CD4-positive, alpha-beta T cell (primary cell): ENCODE data around the gene MCL1. TPM values are rescaled to one million over a fixed set of nuclear protein-coding genes. Genes with fewer than 3 reads are reported as not detected.
"Not testable (repeated sequence)": the region's sequence is repeated elsewhere in the genome, so short reads cannot be mapped to it uniquely, and the experiment has no call there.

Experiments
- ATAC-seq: fragments of 200-7000 bp; cut with Tn5 transposase; one replicate; pipeline ENCODE4 v1.10.0; 2022; ENCODE audit warnings: mild to moderate bottlenecking; ENCODE audit not compliant: poor library complexity
- CTCF ChIA-PET: fragments of 350-600 bp; sonication (Branson Sonifier 250); formaldehyde crosslinking; loops from one replicate; lab custom pipeline; 2021; ENCODE audit warnings: antibody characterized with exemption, inconsistent platforms; lab: Charles Lee
- POLR2A ChIA-PET: fragments of 350-600 bp; sonication (Branson Sonifier 250); formaldehyde crosslinking; loops from one replicate; lab custom pipeline; 2021; ENCODE audit warnings: antibody characterized with exemption, inconsistent platforms; lab: Charles Lee
- DNase-seq, 14 experiments: peaks; one replicate each; pipeline ENCODE4 v3.0.0-alpha.2; 2013 to 2020; ENCODE audit warnings: mixed read lengths in 2 of 14
- H3K27ac ChIP-seq, 2 donors: one replicate each; pipeline versions ENCODE4 v1.5.1 to v1.7.0; 2013; ENCODE audit warnings: low read length in 2 of 2, low read depth in 1 of 2, mild to moderate bottlenecking in 1 of 2
- H3K27me3 ChIP-seq, 2 experiments: 1 replicate in 1 of 2; 2 replicates in 1 of 2; pipeline versions ENCODE4 v1.6.1 to v1.7.0; 2013; ENCODE audit warnings: low read length in 2 of 2, control low read depth in 1 of 2, mild to moderate bottlenecking in 1 of 2, moderate library complexity in 1 of 2; ENCODE audit not compliant: insufficient read depth in 2 of 2, control insufficient read depth in 1 of 2
- H3K36me3 ChIP-seq: one replicate; pipeline ENCODE4 v1.6.1; 2013; ENCODE audit warnings: low read length, control low read depth; ENCODE audit not compliant: insufficient read depth
- H3K4me1 ChIP-seq: one replicate; pipeline ENCODE4 v1.6.1; 2013; ENCODE audit warnings: low read length, control low read depth; ENCODE audit not compliant: insufficient read depth
- H3K4me3 ChIP-seq: one replicate; pipeline ENCODE4 v1.5.1; 2013; ENCODE audit warnings: mild to moderate bottlenecking, low read length, moderate library complexity
- H3K9me3 ChIP-seq, 2 experiments: 1 replicate in 1 of 2; 2 replicates in 1 of 2; pipeline versions ENCODE4 v1.6.1 to v1.7.0; 2013; ENCODE audit warnings: low read length in 2 of 2, mild to moderate bottlenecking in 2 of 2, control low read depth in 1 of 2, moderate library complexity in 1 of 2; ENCODE audit not compliant: control insufficient read depth in 1 of 2, insufficient read depth in 1 of 2
- H3K27ac Mint-ChIP-seq: one replicate; pipeline ENCODE4 v1.8.0; 2020; ENCODE audit warnings: mixed read lengths
- H3K27me3 Mint-ChIP-seq: one replicate; pipeline ENCODE4 v1.8.0; 2021; ENCODE audit warnings: mixed read lengths
- H3K36me3 Mint-ChIP-seq: one replicate; pipeline ENCODE4 v1.8.0; 2021; ENCODE audit warnings: low read depth, mixed read lengths
- H3K4me1 Mint-ChIP-seq: one replicate; pipeline ENCODE4 v1.8.0; 2021; ENCODE audit warnings: low read depth, mixed read lengths
- H3K4me3 Mint-ChIP-seq: one replicate; pipeline ENCODE4 v1.8.0; 2020; ENCODE audit warnings: mild to moderate bottlenecking, mixed read lengths
- H3K9me3 Mint-ChIP-seq: one replicate; pipeline ENCODE4 v1.8.0; 2020; ENCODE audit warnings: mixed read lengths
- intact Hi-C, 2 experiments: fragments of 100-400 bp; cut with DNase I in 1 of 2; cut with micrococcal nuclease in 1 of 2; formaldehyde crosslinking; loops; one replicate each; pipeline versions ENCODE4 v1.15.1 to v1.9.0; 2023 to 2025; cut with DNase I, micrococcal nuclease
- total RNA-seq, 174 experiments: library from RNA in 2 of 174; stranded (reverse) in 2 of 174; gene quantifications; one replicate each; pipeline ENCODE4 v1.2.3 and lab custom pipeline; 2021 to 2026
- TF ChIP-seq, protein P1 (sequence below): fragments of 200-600 bp; IDR thresholded peaks from one replicate; pipeline ENCODE4 v1.8.0; 2022; ENCODE audit warnings: antibody characterized with exemption, mild to moderate bottlenecking

MCL1 gene
- total RNA-seq, 2 experiments from 2014 or later, result 737 to 747 TPM

DNA sequence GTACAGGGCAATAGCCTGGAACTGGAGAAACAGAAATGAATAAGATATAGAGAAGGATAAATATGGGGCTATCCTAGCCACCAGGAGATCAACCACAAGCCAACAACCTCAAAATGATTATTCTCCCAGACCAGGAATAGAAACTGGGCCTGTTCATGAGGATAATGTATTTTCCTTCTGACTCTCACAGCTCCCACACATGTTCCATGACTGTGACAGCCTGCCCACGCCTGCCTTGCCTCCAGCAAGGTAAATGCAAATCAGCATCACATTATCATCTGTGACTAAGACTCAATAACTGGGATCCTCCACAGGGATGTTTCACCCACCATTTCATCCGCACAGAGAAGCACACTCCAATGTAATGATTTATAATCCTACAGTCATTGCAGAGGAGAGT lies 46.7 kb upstream of the MCL1 start:
- H3K27me3 ChIP-seq, result no peaks in the 10 kb centered on the region
- Mint-ChIP-seq H3K4me3 (peak overlapping the region; percentile 18), H3K27me3 (no peaks in the 10 kb centered on the region), H3K36me3 (peaks cover 68% of the 10 kb centered on the region), H3K9me3 (no peaks in the 10 kb centered on the region), H3K4me1 (peaks cover 43% of the 10 kb centered on the region), H3K27ac (no peak overlapping the region)
- H3K27ac ChIP-seq, result no peak overlapping the region
- H3K9me3 ChIP-seq, result no peaks in the 10 kb centered on the region
- no peak overlapping the region for H3K4me3 ChIP-seq
- TF ChIP-seq, protein P1, sequence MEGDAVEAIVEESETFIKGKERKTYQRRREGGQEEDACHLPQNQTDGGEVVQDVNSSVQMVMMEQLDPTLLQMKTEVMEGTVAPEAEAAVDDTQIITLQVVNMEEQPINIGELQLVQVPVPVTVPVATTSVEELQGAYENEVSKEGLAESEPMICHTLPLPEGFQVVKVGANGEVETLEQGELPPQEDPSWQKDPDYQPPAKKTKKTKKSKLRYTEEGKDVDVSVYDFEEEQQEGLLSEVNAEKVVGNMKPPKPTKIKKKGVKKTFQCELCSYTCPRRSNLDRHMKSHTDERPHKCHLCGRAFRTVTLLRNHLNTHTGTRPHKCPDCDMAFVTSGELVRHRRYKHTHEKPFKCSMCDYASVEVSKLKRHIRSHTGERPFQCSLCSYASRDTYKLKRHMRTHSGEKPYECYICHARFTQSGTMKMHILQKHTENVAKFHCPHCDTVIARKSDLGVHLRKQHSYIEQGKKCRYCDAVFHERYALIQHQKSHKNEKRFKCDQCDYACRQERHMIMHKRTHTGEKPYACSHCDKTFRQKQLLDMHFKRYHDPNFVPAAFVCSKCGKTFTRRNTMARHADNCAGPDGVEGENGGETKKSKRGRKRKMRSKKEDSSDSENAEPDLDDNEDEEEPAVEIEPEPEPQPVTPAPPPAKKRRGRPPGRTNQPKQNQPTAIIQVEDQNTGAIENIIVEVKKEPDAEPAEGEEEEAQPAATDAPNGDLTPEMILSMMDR, result no peak
- CTCF ChIA-PET, result interaction anchor here (4.4 kb wide), 1 partner anchor 66 kb away, joined by 24 read pairs; no protein-coding TSS in a partner anchor
- peaks cover 56% of the 10 kb centered on the region for H3K36me3 ChIP-seq
- ATAC-seq (no peak), DNase-seq (no peak)
- intact Hi-C loops, result loop anchor here in 1 of 2 experiments (10.0 kb wide), 1 partner anchor 529 kb away; the partner anchor contains the start of gene TNFAIP8L2
- H3K4me1 ChIP-seq, result peaks cover 40% of the 10 kb centered on the region
- POLR2A ChIA-PET, result interaction anchor here (4.0 to 14.1 kb wide), 2 partner anchors 48 to 61 kb away, joined by 94 to 501 read pairs; partner anchors contain the start of gene MCL1

DNA sequence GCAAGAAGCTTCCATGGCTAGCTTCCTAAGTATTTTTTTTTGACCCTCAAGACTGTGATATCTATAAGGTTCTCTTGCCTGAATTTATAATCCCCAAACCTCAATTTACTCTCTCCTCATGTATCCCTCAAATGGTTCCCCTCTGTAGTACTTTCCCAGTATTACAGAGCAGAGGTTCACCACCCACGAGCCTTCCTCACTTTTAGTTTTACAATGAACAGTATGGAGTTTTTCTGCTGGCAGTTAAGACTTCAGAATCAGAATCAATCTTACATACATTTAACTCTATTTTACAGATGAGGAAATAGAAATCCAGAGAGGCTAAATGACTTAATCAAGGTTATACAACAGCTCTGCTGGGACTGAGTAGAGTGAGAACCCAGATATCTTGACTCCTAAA lies 45.1 kb upstream of the MCL1 start:
- H3K4me3 ChIP-seq, H3K27me3 ChIP-seq, H3K27me3 Mint-ChIP-seq, DNase-seq, H3K9me3 ChIP-seq, ATAC-seq, H3K27ac ChIP-seq, H3K27ac Mint-ChIP-seq, H3K9me3 Mint-ChIP-seq, CTCF ChIA-PET: not testable (repeated sequence)
- H3K36me3 ChIP-seq, result peaks cover 65% of the 10 kb centered on the region
- Mint-ChIP-seq H3K4me1 (peaks cover 54% of the 10 kb centered on the region), H3K4me3 (peak overlapping the region; percentile 11), H3K36me3 (peaks cover 76% of the 10 kb centered on the region)
- POLR2A ChIA-PET, result interaction anchor here (1.0 to 14.1 kb wide), 2 partner anchors 45 to 60 kb away, joined by 4 to 501 read pairs; partner anchors contain the start of gene MCL1
- H3K4me1 ChIP-seq, result peaks cover 45% of the 10 kb centered on the region
- intact Hi-C loops, result loop anchor here in 1 of 2 experiments (5.0 to 10.0 kb wide), 2 partner anchors 162 to 530 kb away; partner anchors contain the start of gene TNFAIP8L2

DNA sequence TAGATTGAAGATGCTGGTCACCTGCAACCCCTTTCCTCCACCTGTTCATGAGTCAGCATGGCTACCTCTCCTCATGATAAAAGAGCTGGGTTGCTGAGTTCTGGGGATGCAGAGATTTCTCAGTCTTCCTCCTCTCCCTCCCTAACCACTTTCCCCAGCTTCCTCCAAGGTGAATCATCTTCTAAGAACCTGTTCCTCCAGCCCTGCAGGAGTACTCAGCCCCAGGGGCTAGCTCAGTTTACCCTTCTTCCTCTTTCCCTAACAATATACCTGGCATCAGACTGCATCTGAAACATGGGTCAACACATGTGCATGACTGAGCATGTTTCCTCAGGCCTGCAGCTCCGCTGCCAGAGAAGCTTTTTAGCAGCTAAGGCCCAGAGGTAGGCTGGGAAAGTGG lies 44.7 kb upstream of the MCL1 start:
- ATAC-seq, H3K27ac Mint-ChIP-seq, DNase-seq, H3K4me3 ChIP-seq, H3K27me3 Mint-ChIP-seq, H3K4me3 Mint-ChIP-seq, CTCF ChIA-PET, H3K9me3 Mint-ChIP-seq, H3K9me3 ChIP-seq, H3K27me3 ChIP-seq, H3K27ac ChIP-seq: not testable (repeated sequence)
- Histone ChIP-seq H3K36me3 (peaks cover 68% of the 10 kb centered on the region), H3K4me1 (peaks cover 45% of the 10 kb centered on the region)
- Mint-ChIP-seq H3K36me3 (peaks cover 80% of the 10 kb centered on the region), H3K4me1 (peaks cover 58% of the 10 kb centered on the region)
- POLR2A ChIA-PET, result interaction anchor here (1.0 to 14.1 kb wide), 2 partner anchors 45 to 59 kb away, joined by 4 to 501 read pairs; partner anchors contain the start of gene MCL1
- intact Hi-C loops, result loop anchor here in 1 of 2 experiments (5.0 to 10.0 kb wide), 2 partner anchors 162 to 531 kb away; partner anchors contain the start of gene TNFAIP8L2

DNA sequence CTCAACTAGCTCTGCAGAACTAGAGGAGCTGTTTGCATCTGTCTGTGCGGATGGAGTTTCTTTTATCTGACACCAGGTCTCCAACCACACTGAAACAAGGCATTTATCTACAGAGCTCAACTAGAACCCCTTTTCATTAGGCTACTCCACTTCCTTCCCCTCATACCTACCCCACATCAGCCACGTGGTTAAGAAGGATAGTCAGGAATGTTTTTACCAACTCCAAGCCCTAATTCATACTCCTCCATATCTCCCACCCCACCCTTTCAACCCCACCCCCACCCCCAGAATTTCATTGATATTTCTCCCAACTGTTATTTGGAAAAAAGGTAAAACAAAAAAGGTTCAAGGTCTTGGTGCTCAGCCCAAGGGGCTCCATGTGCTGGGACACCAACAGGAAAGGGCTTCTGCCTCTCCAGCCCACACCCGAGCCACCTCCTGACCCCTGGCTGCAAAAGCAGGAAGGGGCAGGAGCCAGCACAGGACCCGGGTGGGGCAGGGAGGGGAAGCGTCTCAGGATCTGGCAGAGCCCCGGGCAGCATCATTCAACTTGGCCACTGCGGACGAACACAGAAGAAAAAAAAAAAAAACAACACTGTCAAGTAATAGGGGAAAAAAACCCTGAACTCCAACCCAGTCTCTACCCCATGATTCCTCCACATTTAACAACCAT lies 43.0 kb upstream of the MCL1 start:
- Mint-ChIP-seq H3K4me1 (peaks cover 54% of the 10 kb centered on the region), H3K9me3 (no peaks in the 10 kb centered on the region), H3K36me3 (peaks cover 75% of the 10 kb centered on the region), H3K27ac (peak overlapping the region; percentile 73), H3K4me3 (no peak overlapping the region), H3K27me3 (no peaks in the 10 kb centered on the region)
- ChIA-PET CTCF (interaction anchor here (1.3 to 7.3 kb wide), 2 partner anchors 17 to 60 kb away, joined by 3 to 131 read pairs; no protein-coding TSS in a partner anchor), POLR2A (interaction anchor here (0.6 to 14.1 kb wide), 3 partner anchors 20 to 58 kb away, joined by 3 to 501 read pairs (median 51); partner anchors contain the start of gene MCL1)
- no peak for ATAC-seq
- Histone ChIP-seq H3K4me3 (no peak overlapping the region), H3K4me1 (peaks cover 32% of the 10 kb centered on the region), H3K9me3 (no peaks in the 10 kb centered on the region), H3K27ac (peak overlapping the region; percentile 23 to 38), H3K36me3 (peaks cover 73% of the 10 kb centered on the region), H3K27me3 (no peaks in the 10 kb centered on the region)
- TF ChIP-seq, protein P1, result no peak
- DNase-seq, result no peak
- intact Hi-C loops, result loop anchor here (1.0 to 10.0 kb wide), 3 partner anchors 43 to 532 kb away; partner anchors contain the start of genes MCL1 (in 1 of the 2) and TNFAIP8L2 (in 1 of the 2)
